SK-N-SH (cell line): Measurements from ENCODE around the gene ST6GALNAC6. TPM values are rescaled to one million over a fixed set of nuclear protein-coding genes. Genes with fewer than 3 reads are reported as not detected.
A peak's percentile ranks its signal among the peaks of the same experiment; 100 is the strongest.

ENCODE experiments used
- CTCF ChIA-PET: fragments of 300-600, 350-600 bp; formaldehyde crosslinking; extraction: SDS; loops from one replicate; lab custom pipeline; 2021; lab: Yijun Ruan, JAX
- POLR2A ChIA-PET: fragments of 350-600 bp; sonication (Branson Sonifier 250); formaldehyde crosslinking; extraction: SDS; loops from one replicate; lab custom pipeline; 2020; ENCODE audit warnings: antibody characterized with exemption, inconsistent platforms; lab: Yijun Ruan, JAX
- DNase-seq: peaks from one replicate; pipeline ENCODE4 v3.0.0; 2012
- H2AFZ ChIP-seq: fragments of 200-600 bp; sonication (generic); 2 replicates; pipeline ENCODE4 v1.8.1; 2016; ENCODE audit warnings: antibody characterized with exemption, mild to moderate bottlenecking, low read depth
- H3F3A ChIP-seq: fragments of 200-600 bp; sonication (generic); replicated peaks from 2 replicates; pipeline ENCODE3; 2016; ENCODE audit warnings: antibody characterized with exemption, mild to moderate bottlenecking; ENCODE audit not compliant: insufficient read depth
- H3K27ac ChIP-seq, 2 experiments: fragments of 200-500 bp in 1 of 2; fragments of 200-600 bp in 1 of 2; sonication (Bioruptor generic) in 1 of 2; sonication (generic), shearing (Covaris generic) in 1 of 2; 2 replicates each; pipeline versions ENCODE4 v1.5.1 to v1.6.1; 2014 to 2016; ENCODE audit warnings: low read depth in 2 of 2, inconsistent platforms in 1 of 2, low read length in 1 of 2, mild to moderate bottlenecking in 1 of 2, mixed read lengths in 1 of 2
- H3K27me3 ChIP-seq: fragments of 200-600 bp; sonication (generic), shearing (Covaris generic); 2 replicates; pipeline ENCODE4 v1.6.1; 2016; ENCODE audit warnings: mixed run types; ENCODE audit not compliant: insufficient read depth
- H3K36me3 ChIP-seq, 2 experiments: fragments of 200-500 bp in 1 of 2; fragments of 200-600 bp in 1 of 2; sonication (Bioruptor generic) in 1 of 2; sonication (generic) in 1 of 2; replicated peaks in 1 of 2; 2 replicates each; pipeline versions ENCODE3 to v1.5.1; 2014 to 2016; ENCODE audit warnings: low read length in 1 of 2, mild to moderate bottlenecking in 1 of 2; ENCODE audit not compliant: insufficient read depth in 2 of 2, control insufficient read depth in 1 of 2
- H3K4me1 ChIP-seq, 2 experiments: fragments of 200-500 bp in 1 of 2; fragments of 200-600 bp in 1 of 2; sonication (Bioruptor generic) in 1 of 2; sonication (generic), shearing (Covaris generic) in 1 of 2; 2 replicates each; pipeline versions ENCODE4 v1.5.1 to v1.6.1; 2014 to 2016; ENCODE audit warnings: low read depth in 1 of 2, low read length in 1 of 2, mixed run types in 1 of 2; ENCODE audit not compliant: insufficient read depth in 2 of 2, control insufficient read depth in 1 of 2
- H3K4me2 ChIP-seq: fragments of 200-600 bp; sonication (generic), shearing (Covaris generic); 2 replicates; pipeline ENCODE4 v1.6.1; 2017; ENCODE audit warnings: mixed run types
- H3K4me3 ChIP-seq, 2 experiments: fragments of 200-500 bp in 1 of 2; fragments of 200-600 bp in 1 of 2; sonication (Bioruptor generic) in 1 of 2; sonication (generic), shearing (Covaris generic) in 1 of 2; 2 replicates each; pipeline versions ENCODE4 v1.5.1 to v1.8.1; 2014 to 2016; ENCODE audit warnings: low read depth in 2 of 2, inconsistent platforms in 1 of 2, low read length in 1 of 2, mild to moderate bottlenecking in 1 of 2, mixed read lengths in 1 of 2, moderate library complexity in 1 of 2
- H3K79me2 ChIP-seq: fragments of 200-600 bp; sonication (generic); 2 replicates; pipeline ENCODE4 v1.8.1; 2017; ENCODE audit warnings: mild to moderate bottlenecking; ENCODE audit not compliant: insufficient read depth
- H3K9ac ChIP-seq: fragments of 200-600 bp; sonication (generic); 2 replicates; pipeline ENCODE4 v1.6.1; 2017; ENCODE audit warnings: mixed run types
- H3K9me2 ChIP-seq: fragments of 200-600 bp; sonication (generic); 2 replicates; pipeline ENCODE4 v1.6.1; 2017; ENCODE audit warnings: mixed run types
- H3K9me3 ChIP-seq: fragments of 200-600 bp; sonication (generic); 2 replicates; pipeline ENCODE4 v1.6.1; 2017; ENCODE audit warnings: mixed run types, mild to moderate bottlenecking, moderate library complexity
- H4K20me1 ChIP-seq: fragments of 200-600 bp; sonication (generic); 2 replicates; pipeline ENCODE4 v1.6.1; 2017; ENCODE audit warnings: mild to moderate bottlenecking, mixed run types; ENCODE audit not compliant: insufficient read depth
- CTCF ChIP-seq: fragments of 200-600 bp; sonication (generic); IDR thresholded peaks from 2 replicates; pipeline ENCODE4 v1.6.1; 2017; ENCODE audit warnings: antibody characterized with exemption, mild to moderate bottlenecking, moderate library complexity
- MXI1 ChIP-seq: IDR thresholded peaks from 2 replicates; pipeline ENCODE4 v1.6.1; 2012; ENCODE audit warnings: mild to moderate bottlenecking, low read depth, low read length, improper control_type of control experiment
- NRF1 ChIP-seq: IDR thresholded peaks from 2 replicates; pipeline ENCODE4 v1.6.1; 2012; ENCODE audit warnings: low read depth, mild to moderate bottlenecking, low read length
- RCOR1 ChIP-seq: fragments of 150-350 bp; IDR thresholded peaks from 2 replicates; pipeline ENCODE4 v1.6.1; 2017; ENCODE audit warnings: antibody characterized with exemption, low read length
- REST ChIP-seq: IDR thresholded peaks from 2 replicates; pipeline ENCODE4 v1.6.1; 2012; ENCODE audit warnings: mild to moderate bottlenecking, low read depth, low read length, moderate library complexity
- RFX5 ChIP-seq: IDR thresholded peaks from 2 replicates; pipeline ENCODE4 v1.6.1; 2012; ENCODE audit warnings: mild to moderate bottlenecking, improper control_type of control experiment, low read length
- SIN3A ChIP-seq: IDR thresholded peaks from 2 replicates; pipeline ENCODE4 v1.6.1; 2012; ENCODE audit warnings: low read depth, mild to moderate bottlenecking, low read length, moderate library complexity, borderline replicate concordance
- TAF1 ChIP-seq: IDR thresholded peaks from 2 replicates; pipeline ENCODE4 v1.6.1; 2012; ENCODE audit warnings: low read depth, mild to moderate bottlenecking, low read length, moderate library complexity, borderline replicate concordance
- TCF12 ChIP-seq: IDR thresholded peaks from 2 replicates; pipeline ENCODE4 v1.4.0; 2012
- YY1 ChIP-seq: IDR thresholded peaks from 2 replicates; pipeline ENCODE4 v1.4.0; 2012; ENCODE audit warnings: low read depth, mild to moderate bottlenecking
- WGBS: methylation state at CpG from one replicate; pipeline ENCODE4 v1.1.6; 2017; ENCODE audit warnings: low lambda C conversion rate; 5-methylcytosine and 5-hydroxymethylcytosine counted together
- polyA plus RNA-seq, 3 experiments: library from polyadenylated mRNA; depleted of rRNA; stranded (reverse); fragments of >200 nt; gene quantifications; 2 replicates each; pipeline ENCODE4 v1.2.3, GENCODE V29; 2012
- TF ChIP-seq, protein P1 (sequence below): IDR thresholded peaks from 2 replicates; pipeline ENCODE4 v1.4.0; 2012; ENCODE audit warnings: low read depth, borderline replicate concordance

ST6GALNAC6 gene
- polyA plus RNA-seq, 1 of the 3 experiments (the other 2 are of a cell fraction), result 34.8 TPM

DNA sequence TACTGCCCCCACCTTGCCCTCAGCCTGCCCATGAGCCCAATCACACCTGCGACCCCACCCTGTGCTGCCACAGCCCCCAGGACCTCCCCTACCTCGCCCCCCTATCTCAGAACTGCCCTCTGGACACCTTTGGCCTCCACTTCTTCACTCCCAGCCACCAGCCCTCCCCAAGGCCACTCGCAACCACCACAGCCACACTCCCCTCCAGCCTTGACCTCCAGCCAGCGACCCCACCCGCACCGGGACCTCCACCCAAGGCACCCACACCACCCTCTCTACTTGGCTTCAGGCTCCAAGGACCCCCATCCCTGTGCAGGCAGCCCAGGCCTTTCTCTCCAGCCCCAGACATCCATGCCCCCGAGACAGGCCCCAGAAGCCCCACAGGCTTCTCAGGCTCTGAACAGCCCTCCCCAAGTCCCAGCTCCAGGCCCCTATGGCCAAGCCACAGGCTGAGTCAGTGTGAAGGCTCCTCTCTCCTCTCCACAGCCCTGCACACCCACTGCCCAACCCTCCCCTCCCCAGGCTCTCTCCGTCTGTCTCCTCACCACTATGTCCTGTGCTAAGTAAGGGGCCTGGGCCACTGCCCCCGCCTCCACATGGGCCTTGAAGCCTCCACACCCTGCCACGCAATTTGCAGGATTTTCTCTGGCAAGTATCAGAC, 24.0 kb downstream of the ST6GALNAC6 start:
- Histone ChIP-seq H3K27ac (no peak overlapping the region), H3K4me2 (peak overlapping the region; percentile 33; the same call in 1 of the 2 replicates), H3K36me3 (peaks cover 0 to 12% of the 10 kb centered on the region in 2 experiments), H3K27me3 (no peaks in the 10 kb centered on the region), H3K9me2 (no peaks in the 10 kb centered on the region), H3K79me2 (peaks cover 7% of the 10 kb centered on the region; the same call in 1 of the 2 replicates), H3K4me1 (peaks cover 9 to 39% of the 10 kb centered on the region in 2 experiments; a peak in 2 of 4 replicates), H3K9ac (no peak overlapping the region), H3F3A (peaks cover 2% of the 10 kb centered on the region), H3K4me3 (no peak overlapping the region), H3K9me3 (no peaks in the 10 kb centered on the region), H2AFZ (no peak overlapping the region), H4K20me1 (no peaks in the 10 kb centered on the region)
- no peak for TF ChIP-seq NRF1
- no peak for TF ChIP-seq SIN3A
- TF ChIP-seq RCOR1, result no peak
- no peak for TF ChIP-seq TCF12
- TF ChIP-seq REST, result no peak
- no peak for TF ChIP-seq CTCF
- TF ChIP-seq MXI1, result no peak
- no peak for TF ChIP-seq TAF1
- TF ChIP-seq RFX5, result no peak
- TF ChIP-seq YY1, result no peak
- TF ChIP-seq, protein P1, sequence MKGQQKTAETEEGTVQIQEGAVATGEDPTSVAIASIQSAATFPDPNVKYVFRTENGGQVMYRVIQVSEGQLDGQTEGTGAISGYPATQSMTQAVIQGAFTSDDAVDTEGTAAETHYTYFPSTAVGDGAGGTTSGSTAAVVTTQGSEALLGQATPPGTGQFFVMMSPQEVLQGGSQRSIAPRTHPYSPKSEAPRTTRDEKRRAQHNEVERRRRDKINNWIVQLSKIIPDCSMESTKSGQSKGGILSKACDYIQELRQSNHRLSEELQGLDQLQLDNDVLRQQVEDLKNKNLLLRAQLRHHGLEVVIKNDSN, result no peak
- POLR2A ChIA-PET, result no interaction called here
- DNase-seq, result no peak
- CTCF ChIA-PET, result interaction anchor here (5.9 kb wide), 1 partner anchor 45 kb away, joined by 31 read pairs; no protein-coding TSS in a partner anchor
- WGBS, result 88% methylated on average over 10 of the region's 10 CpGs
